Measurements from ENCODE around the gene AKAP7.

DNA sequence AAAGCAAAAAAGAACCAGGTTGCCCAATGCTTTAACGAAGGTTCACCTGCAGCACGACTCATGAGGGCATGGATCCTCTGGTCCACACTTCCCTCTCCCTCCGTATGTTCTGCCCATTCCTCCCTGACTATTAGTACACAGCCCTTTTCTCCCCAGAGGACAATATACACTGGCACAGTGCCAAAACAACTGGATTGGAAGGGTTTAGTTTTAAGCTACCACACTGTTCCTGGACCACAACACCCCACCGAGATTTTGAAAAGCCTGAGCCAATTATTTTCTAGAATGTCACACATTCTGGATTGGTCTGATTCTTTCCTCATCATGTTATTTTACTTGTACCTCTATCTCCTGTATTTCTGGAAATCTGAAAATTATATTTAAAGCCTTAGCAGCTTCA, 2.9 kb upstream of the AKAP7 start:
- TF ChIP-seq SUZ12 (IDR thresholded peaks at IDR 0.05; ENCODE audit: extremely low read depth, insufficient read depth, insufficient read length) = no peak
- TF ChIP-seq YY1 (IDR thresholded peaks at IDR 0.05; ENCODE audit: insufficient read depth, insufficient read length) = no peak
